GM20431 (cell line): ENCODE data around the gene CD4.

Experiments
- in situ Hi-C: fragments of 300-500 bp; cut with MseI, MboI; formaldehyde crosslinking; loops from one replicate; pipeline ENCODE4 v1.15.0; 2020; ENCODE audit warnings: low sequenced_read_pairs; ENCODE audit not compliant: unreplicated experiment

Gene CD4

GRCh38 chr12:6764011-6764828, 25.1 kb upstream of the CD4 start:
- in situ Hi-C loops = no loop called here

DNA sequence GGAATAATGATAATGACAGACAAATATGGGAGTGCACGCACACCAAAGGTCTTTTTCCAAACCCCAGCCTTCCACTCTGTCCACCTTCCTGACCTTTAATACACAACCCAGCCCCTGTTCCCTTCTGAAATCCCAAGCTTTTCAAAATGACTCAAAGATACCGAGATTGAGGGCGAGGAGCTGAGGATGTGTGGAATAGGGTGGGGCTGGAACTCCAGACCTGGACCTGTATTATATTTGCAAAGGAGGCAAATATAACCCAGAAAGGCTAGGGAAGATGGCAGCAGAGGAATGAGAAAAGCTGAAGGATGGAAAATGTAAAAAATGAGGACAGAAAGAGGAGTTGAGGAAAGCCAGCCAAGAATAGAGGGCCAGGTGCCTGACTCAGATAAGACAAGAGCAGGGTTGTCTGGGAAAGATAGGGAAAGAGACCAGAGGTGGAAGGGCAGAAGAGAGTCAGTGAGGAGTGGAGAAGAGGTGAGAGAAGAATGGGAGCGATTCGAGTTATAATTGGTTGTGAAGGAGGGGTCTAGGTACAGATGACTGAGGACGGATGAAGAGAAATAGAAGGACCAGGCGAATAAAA, 24.2 kb upstream of the CD4 start:
- in situ Hi-C loops = no loop called here

DNA sequence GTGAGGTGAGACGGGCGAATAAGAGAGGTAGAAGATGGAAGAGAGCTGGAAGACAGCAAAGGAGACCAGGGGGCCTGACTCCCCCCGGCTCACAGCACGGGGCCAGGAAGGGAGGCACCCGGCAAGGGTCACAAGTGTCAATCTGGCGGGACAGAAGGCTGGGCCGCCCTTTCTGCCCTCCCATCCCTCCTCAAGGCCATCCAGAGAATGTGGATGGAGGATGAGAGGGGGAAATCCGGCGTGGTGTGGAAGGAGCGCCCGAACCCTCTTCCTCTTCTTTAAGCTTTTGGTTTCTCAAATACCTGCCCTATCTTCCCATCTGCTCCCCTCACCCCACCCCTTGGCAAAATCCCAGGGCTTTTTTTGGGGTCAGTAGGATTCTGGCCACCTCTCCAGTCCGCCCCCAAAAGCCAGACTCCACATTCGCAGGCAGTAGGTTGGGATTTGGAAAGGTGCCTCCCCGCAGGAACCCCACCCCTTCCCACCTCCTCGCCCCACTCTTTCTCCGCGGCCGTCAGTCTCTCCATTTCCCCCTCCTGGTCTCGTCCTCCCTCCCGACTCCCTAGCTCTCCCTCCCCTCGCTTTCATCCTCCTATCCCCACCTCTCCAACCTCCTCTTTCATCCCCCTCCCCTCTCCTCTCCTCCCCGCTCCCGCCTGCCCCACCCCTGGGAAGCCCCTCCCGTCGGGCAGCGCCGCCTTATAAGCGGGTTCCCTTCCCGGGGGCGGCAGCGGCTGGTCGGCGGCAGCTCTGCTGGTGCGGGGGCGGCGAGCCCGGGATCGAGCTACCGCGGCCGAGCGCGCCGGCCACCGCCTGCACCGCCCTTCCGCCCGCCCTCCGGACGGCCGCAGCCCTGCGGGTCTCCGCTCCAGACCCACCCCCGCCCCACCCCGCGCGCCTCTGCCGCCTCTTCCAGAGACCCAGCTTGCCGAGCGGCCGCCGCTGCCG, 23.4 kb upstream of the CD4 start, which contains the start of gene PTMS:
Gene PTMS, plus strand, starts transcription at position 730 of the 948 bp plus-strand sequence. CDS start 343 bp downstream, outside the sequence.
- in situ Hi-C loops = no loop called here

- in situ Hi-C loops = no loop called here
Observed at GRCh38 chr12:6766651-6767349, 22.5 kb upstream of the CD4 start.

- in situ Hi-C loops = no loop called here
Observed at GRCh38 chr12:6767353-6768319, 21.7 kb upstream of the CD4 start.

DNA sequence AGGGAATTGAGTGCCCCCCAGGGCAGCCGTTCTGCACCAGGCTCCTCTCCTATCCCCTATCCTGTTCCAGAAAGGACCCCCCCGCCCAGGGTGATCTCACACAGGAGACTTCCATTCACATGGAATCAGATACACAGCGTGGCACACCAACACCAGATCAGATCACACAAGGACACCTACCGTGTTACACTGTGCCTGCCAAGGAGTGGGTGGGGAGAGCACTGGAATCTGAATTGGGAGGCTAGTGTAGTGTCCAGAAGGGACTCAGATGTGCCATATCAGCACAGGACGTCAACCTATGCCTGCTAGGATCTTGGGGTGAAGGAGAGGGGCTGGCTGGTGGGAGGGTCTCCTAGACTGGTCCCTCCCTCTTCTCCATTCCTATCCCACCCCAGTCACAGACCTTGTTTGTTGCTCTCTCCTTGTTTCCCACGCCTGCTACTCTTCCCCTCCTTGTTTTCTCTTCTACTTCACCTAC, 20.9 kb upstream of the CD4 start:
- in situ Hi-C loops = no loop called here

DNA sequence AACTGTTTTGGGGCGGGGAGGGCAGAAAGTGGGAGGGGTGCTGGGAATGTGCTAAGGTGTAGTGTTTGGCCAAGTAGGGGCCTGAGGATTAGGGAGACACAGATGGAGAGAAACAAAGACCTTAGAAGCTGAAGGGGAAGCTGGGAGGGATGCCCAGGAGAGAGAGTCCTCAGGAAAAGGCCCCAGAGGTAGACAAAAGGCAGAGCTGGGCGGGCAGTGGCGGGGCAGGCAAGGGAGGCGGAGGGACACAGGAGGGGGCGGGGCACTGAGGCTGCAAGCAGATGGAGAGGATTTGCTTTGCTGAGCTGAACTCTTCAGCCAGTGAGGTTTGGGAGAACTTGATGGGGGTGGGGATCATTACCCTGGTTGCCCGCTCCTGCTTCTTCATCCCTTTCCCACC, 20.3 kb upstream of the CD4 start:
- in situ Hi-C loops = no loop called here

- in situ Hi-C loops = no loop called here
Observed at GRCh38 chr12:6769666-6770065, 19.7 kb upstream of the CD4 start.

GRCh38 chr12:6770094-6770493, 19.2 kb upstream of the CD4 start:
- in situ Hi-C loops = no loop called here

DNA sequence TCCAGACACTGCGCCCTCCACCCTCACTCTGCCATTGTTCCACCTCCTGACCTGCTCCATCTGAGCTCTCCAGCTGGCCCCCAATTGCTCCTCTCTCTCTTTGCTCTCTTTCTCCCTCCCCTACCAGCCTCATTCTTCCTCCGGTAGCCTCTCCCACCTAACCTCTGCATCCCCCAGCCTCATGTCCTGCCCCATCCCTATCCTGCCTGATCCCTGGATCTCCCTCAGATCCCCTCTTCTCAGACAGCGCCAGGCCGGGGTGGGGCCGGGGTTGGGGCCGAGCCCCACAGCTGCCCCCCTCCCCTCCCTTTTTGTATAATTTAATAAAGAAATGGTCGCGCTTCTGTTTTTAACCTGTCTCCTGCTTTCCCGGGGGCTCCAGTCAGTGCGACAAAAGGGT, 18.7 kb upstream of the CD4 start:
- in situ Hi-C loops = no loop called here

DNA sequence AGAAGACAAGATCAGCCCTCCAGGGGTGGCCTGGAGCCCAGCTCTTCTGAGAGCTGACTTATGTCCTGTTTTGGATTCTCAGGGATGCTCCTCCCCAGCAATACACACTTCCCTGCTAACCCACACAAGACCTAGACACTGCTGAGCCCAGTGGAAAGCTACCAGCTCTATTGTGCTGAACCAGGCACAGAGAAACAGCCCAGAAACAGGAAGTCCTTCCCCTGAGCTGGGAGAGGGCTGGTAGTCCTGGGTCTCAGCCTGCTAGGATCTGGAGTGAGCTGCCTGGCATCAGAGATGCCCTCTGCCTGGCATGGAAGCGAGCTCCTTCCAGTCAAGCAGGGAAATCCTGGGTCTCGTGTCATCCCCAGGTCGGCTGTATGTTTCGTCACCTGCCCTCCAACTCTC, 18.2 kb upstream of the CD4 start:
- in situ Hi-C loops = no loop called here

- in situ Hi-C loops = no loop called here
Observed at GRCh38 chr12:6771509-6772330, 17.6 kb upstream of the CD4 start.

GRCh38 chr12:6772331-6772695, 17.0 kb upstream of the CD4 start, which contains the start of gene LAG3:
LAG3 (plus strand) TSS chr12:6772520; CDS start chr12:6772853, 333 bp downstream.
- in situ Hi-C loops = no loop called here

GRCh38 chr12:6772726-6773589, 16.4 kb upstream of the CD4 start:
- in situ Hi-C loops = no loop called here

DNA sequence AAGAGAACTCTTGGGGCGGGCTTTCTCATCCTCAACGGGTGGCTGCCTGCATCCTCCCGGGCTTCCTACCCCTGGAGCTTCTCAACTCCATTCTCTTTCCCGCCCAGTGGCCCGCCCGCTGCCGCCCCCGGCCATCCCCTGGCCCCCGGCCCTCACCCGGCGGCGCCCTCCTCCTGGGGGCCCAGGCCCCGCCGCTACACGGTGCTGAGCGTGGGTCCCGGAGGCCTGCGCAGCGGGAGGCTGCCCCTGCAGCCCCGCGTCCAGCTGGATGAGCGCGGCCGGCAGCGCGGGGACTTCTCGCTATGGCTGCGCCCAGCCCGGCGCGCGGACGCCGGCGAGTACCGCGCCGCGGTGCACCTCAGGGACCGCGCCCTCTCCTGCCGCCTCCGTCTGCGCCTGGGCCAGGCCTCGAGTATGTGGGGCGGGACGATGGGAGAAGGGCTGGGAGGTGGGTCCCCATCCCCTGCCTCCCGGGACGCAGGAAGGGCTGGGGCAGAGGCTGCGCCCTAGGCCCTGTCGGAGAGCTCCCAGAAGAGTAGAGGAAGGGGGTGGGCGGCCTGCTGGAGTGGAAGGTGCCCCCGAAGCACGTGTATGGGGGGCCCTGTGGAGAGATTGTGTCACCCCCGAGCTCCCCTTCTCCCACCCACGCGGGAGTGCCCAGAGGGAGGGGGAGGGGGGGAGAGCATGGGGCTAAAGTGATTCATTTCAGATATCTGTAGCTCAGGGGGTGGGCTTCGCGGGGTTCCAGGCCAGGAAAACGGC, 15.6 kb upstream of the CD4 start:
- in situ Hi-C loops = no loop called here

DNA sequence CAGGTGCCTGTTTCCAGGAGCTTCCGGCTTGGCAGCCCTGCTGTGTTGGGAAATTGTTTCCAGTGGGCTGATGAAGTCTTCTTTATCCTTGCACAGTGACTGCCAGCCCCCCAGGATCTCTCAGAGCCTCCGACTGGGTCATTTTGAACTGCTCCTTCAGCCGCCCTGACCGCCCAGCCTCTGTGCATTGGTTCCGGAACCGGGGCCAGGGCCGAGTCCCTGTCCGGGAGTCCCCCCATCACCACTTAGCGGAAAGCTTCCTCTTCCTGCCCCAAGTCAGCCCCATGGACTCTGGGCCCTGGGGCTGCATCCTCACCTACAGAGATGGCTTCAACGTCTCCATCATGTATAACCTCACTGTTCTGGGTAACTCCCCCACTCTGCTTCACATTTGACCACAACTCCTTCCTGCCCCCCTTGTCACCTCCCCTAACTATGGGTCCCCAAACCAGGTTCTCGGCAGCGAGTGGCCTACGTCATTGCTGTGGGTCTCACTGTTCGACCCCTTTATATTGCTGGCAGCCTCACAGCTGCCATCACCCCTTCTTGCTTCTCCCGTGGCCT, 14.7 kb upstream of the CD4 start:
- in situ Hi-C loops = no loop called here
